Measurements from ENCODE around the gene PDE4D.

The PDE4D gene

GRCh38 chr5:59293700-59294099 is 599.8 kb downstream of the PDE4D start:
- DNase-seq (ENCODE audit: low read depth): no peak
- no peak overlapping the region for H3K4me3 ChIP-seq (ENCODE audit: low read length)
- TF ChIP-seq CTCF (conservative IDR thresholded peaks at IDR 0.05; ENCODE audit: low read length): no peak

GRCh38 chr5:59291941-59292340 is 601.6 kb downstream of the PDE4D start:
- no peak overlapping the region for H3K4me3 ChIP-seq (ENCODE audit: low read length)
- TF ChIP-seq CTCF (conservative IDR thresholded peaks at IDR 0.05; ENCODE audit: low read length): no peak
- no peak for DNase-seq (ENCODE audit: low read depth)

- TF ChIP-seq CTCF (conservative IDR thresholded peaks at IDR 0.05; ENCODE audit: low read length): no peak
- H3K4me3 ChIP-seq (ENCODE audit: low read length): no peak overlapping the region
Measured at GRCh38 chr5:59287884-59288283, 605.6 kb downstream of the PDE4D start.

DNA sequence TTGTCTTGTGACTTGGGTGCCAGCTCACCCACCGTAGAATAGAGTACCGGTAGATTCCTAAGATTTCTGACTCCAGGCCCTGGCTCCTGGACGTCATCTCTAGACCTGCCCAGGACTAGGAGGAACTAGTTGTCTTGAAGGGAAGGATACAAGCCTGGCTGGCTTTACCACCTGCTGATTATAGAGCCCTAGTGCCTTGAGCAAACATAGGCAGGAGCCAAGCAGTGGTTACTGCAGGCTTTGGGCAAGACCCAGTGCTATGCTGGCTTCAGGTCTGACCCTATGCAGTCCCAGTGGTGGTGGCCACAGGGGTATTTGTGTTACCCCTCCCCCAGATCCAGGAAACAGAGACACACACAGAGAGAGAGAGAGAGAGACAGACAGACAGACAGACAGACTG is 606.2 kb downstream of the PDE4D start:
- no peak for DNase-seq (ENCODE audit: low read depth)
- no peak overlapping the region for H3K4me3 ChIP-seq (ENCODE audit: low read length)
- no peak for TF ChIP-seq CTCF (conservative IDR thresholded peaks at IDR 0.05; ENCODE audit: low read length)

More at GRCh38 chr5:59287884-59288283, 605.6 kb downstream of the PDE4D start:
- DNase-seq (ENCODE audit: low read depth): no peak

GRCh38 chr5:59286510-59286909 is 607.0 kb downstream of the PDE4D start:
- no peak for TF ChIP-seq CTCF (conservative IDR thresholded peaks at IDR 0.05; ENCODE audit: low read length)

DNA sequence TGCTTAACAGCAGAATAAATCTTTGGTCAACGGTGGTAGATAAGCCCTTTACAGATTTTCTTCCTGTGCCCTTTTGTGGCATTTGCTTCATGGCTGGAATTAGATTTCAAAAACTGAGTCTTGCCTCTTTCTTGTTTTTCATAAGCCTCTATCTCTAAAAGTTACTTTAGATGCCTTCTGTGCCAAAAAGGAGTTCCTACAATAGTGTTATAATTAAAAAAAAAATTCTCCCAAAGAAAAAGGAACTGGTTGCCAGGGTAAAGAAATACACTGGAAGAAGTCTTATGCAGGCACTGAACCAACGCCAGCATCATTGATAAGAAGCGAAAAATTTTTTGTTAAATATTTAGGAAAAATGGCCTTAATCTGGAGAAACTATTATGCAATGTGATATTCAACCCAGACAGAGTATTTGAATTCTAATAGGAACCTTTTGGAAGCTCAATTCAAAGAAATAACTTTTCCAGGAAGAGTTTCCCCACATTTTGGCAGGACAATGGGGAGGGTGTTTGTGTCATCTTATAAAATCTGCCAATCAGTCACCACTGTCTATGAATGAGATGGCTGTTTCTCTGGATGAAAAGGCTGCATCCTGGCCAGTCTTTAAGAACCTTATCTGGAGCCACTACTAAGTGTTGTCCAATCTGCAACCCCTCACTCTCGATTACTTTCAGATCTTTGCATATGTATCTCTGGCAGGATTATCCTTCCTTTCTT is 608.1 kb downstream of the PDE4D start:
- no peak overlapping the region for H3K4me3 ChIP-seq (ENCODE audit: low read length)
- no peak for DNase-seq (ENCODE audit: low read depth)

More at GRCh38 chr5:59286510-59286909, 607.0 kb downstream of the PDE4D start:
- H3K4me3 ChIP-seq (ENCODE audit: low read length): no peak overlapping the region
- DNase-seq (ENCODE audit: low read depth): no peak

More for the DNA sequence above, 608.1 kb downstream of the PDE4D start:
- no peak for TF ChIP-seq CTCF (conservative IDR thresholded peaks at IDR 0.05; ENCODE audit: low read length)

Data from AG10803 (cell line).